D721Med (cell line): ENCODE results near the gene CHD8.

Source experiments
- DNase-seq: peaks from one replicate; pipeline ENCODE4 v3.0.0; 2011; ENCODE audit warnings: low spot score; ENCODE audit not compliant: insufficient read length
- FAIRE-seq: peaks from 2 replicates; lab custom pipeline; 2011; peaks lifted over from hg19 to GRCh38; lab: Jason Lieb, UNC
- TF ChIP-seq, protein P1 (sequence below): IDR thresholded peaks from 2 replicates; pipeline ENCODE4 v1.5.1; 2012; ENCODE audit warnings: mild to moderate bottlenecking, control low read depth; ENCODE audit not compliant: insufficient read depth; ENCODE audit errors: missing control alignments

CHD8 gene

GRCh38 chr14:21343035-21343794 is 112.7 kb downstream of the CHD8 start:
- FAIRE-seq, result no peak
- DNase-seq, result no peak

More at GRCh38 chr14:21343035-21343794, 112.7 kb downstream of the CHD8 start:
- TF ChIP-seq, protein P1, sequence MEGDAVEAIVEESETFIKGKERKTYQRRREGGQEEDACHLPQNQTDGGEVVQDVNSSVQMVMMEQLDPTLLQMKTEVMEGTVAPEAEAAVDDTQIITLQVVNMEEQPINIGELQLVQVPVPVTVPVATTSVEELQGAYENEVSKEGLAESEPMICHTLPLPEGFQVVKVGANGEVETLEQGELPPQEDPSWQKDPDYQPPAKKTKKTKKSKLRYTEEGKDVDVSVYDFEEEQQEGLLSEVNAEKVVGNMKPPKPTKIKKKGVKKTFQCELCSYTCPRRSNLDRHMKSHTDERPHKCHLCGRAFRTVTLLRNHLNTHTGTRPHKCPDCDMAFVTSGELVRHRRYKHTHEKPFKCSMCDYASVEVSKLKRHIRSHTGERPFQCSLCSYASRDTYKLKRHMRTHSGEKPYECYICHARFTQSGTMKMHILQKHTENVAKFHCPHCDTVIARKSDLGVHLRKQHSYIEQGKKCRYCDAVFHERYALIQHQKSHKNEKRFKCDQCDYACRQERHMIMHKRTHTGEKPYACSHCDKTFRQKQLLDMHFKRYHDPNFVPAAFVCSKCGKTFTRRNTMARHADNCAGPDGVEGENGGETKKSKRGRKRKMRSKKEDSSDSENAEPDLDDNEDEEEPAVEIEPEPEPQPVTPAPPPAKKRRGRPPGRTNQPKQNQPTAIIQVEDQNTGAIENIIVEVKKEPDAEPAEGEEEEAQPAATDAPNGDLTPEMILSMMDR, result no peak
